ENCODE measurements around the gene BCDIN3D. TPM values are rescaled to one million over a fixed set of nuclear protein-coding genes. Genes with fewer than 3 reads are reported as not detected.

Gene BCDIN3D
- polyA plus RNA-seq, 1 donor (not counting 4 experiments of a cell fraction or from before 2014, with no cell fraction given), result 3.7 TPM

GRCh38 chr12:49800421-49801140, 42.3 kb downstream of the BCDIN3D start:
- H3K9me3 ChIP-seq (ENCODE audit: control insufficient read depth, low read depth, low read length), result no peaks in the 10 kb centered on the region
- H3K27ac ChIP-seq (ENCODE audit: control insufficient read depth, insufficient read depth, low read length), result no peak overlapping the region
- no peaks in the 10 kb centered on the region for H3K79me2 ChIP-seq (ENCODE audit: control insufficient read depth, insufficient read depth, low read length)
- no peaks in the 10 kb centered on the region for H3K4me1 ChIP-seq (ENCODE audit: control insufficient read depth, extremely low read depth, insufficient read depth, low read length)
- no peak for TF ChIP-seq EZH2 (IDR thresholded peaks at IDR 0.05; ENCODE audit: low read length)
- no peak for TF ChIP-seq CTCF (optimal IDR thresholded peaks at IDR 0.05 in 1 of 3, IDR thresholded peaks at IDR 0.05 in 1 of 3, conservative IDR thresholded peaks at IDR 0.05 in 1 of 3; ENCODE audit: extremely low read depth in 1 of 3, insufficient read depth in 2 of 3, low read length in 3 of 3)
- no peak overlapping the region for H3K4me3 ChIP-seq (ENCODE audit: control insufficient read depth in 2 of 3, extremely low read depth in 1 of 3, insufficient read depth in 2 of 3, low read depth in 1 of 3, low read length in 3 of 3)
- no peak for DNase-seq (ENCODE audit: low read depth, low spot score)
- peaks cover 20 to 57% of the 10 kb centered on the region in 2 experiments for H3K36me3 ChIP-seq (ENCODE audit: control insufficient read depth in 2 of 2, extremely low read depth in 1 of 2, insufficient read depth in 2 of 2, low read length in 2 of 2)
- peaks cover 5% of the 10 kb centered on the region for H4K20me1 ChIP-seq (ENCODE audit: control insufficient read depth, extremely low read depth, insufficient read depth, low read length)
- no peak for FAIRE-seq
- no peaks in the 10 kb centered on the region for H3K27me3 ChIP-seq (ENCODE audit: control insufficient read depth, extremely low read depth, insufficient read depth, low read length)
- no peaks in the 10 kb centered on the region for H3K9me1 ChIP-seq (ENCODE audit: control insufficient read depth, extremely low read depth, insufficient read depth, low read length)
- no peak overlapping the region for H2AFZ ChIP-seq (ENCODE audit: control insufficient read depth, low read length)
- dilution Hi-C loops (cut with MboI; ENCODE audit: extremely low pct_ligation_motif_present, low sequenced_read_pairs), result no loop called here
- no peak overlapping the region for H3K9ac ChIP-seq (ENCODE audit: control insufficient read depth, extremely low read depth, insufficient read depth, low read length)
- H3K4me2 ChIP-seq (ENCODE audit: control insufficient read depth, extremely low read depth, insufficient read depth, low read depth, low read length), result no peak overlapping the region

- DNase-seq (ENCODE audit: low read depth, low spot score) (no peak), FAIRE-seq (no peak)
- Histone ChIP-seq H3K9me3 (ENCODE audit: control insufficient read depth, low read depth, low read length) (no peaks in the 10 kb centered on the region), H3K79me2 (ENCODE audit: control insufficient read depth, insufficient read depth, low read length) (no peaks in the 10 kb centered on the region), H3K9me1 (ENCODE audit: control insufficient read depth, extremely low read depth, insufficient read depth, low read length) (no peaks in the 10 kb centered on the region), H3K4me2 (ENCODE audit: control insufficient read depth, extremely low read depth, insufficient read depth, low read depth, low read length) (no peak overlapping the region), H3K36me3 (ENCODE audit: control insufficient read depth in 2 of 2, extremely low read depth in 1 of 2, insufficient read depth in 2 of 2, low read length in 2 of 2) (peaks cover 20 to 57% of the 10 kb centered on the region in 2 experiments), H2AFZ (ENCODE audit: control insufficient read depth, low read length) (no peak overlapping the region), H3K4me3 (ENCODE audit: control insufficient read depth in 2 of 3, extremely low read depth in 1 of 3, insufficient read depth in 2 of 3, low read depth in 1 of 3, low read length in 3 of 3) (no peak overlapping the region), H3K27ac (ENCODE audit: control insufficient read depth, insufficient read depth, low read length) (no peak overlapping the region), H3K4me1 (ENCODE audit: control insufficient read depth, extremely low read depth, insufficient read depth, low read length) (no peaks in the 10 kb centered on the region), H3K27me3 (ENCODE audit: control insufficient read depth, extremely low read depth, insufficient read depth, low read length) (no peaks in the 10 kb centered on the region), H3K9ac (ENCODE audit: control insufficient read depth, extremely low read depth, insufficient read depth, low read length) (no peak overlapping the region), H4K20me1 (ENCODE audit: control insufficient read depth, extremely low read depth, insufficient read depth, low read length) (peaks cover 4% of the 10 kb centered on the region)
- TF ChIP-seq CTCF (optimal IDR thresholded peaks at IDR 0.05 in 1 of 3, IDR thresholded peaks at IDR 0.05 in 1 of 3, conservative IDR thresholded peaks at IDR 0.05 in 1 of 3; ENCODE audit: extremely low read depth in 1 of 3, insufficient read depth in 2 of 3, low read length in 3 of 3) (no peak), EZH2 (IDR thresholded peaks at IDR 0.05; ENCODE audit: low read length) (no peak)
- dilution Hi-C loops (cut with MboI; ENCODE audit: extremely low pct_ligation_motif_present, low sequenced_read_pairs), result no loop called here
Measured at GRCh38 chr12:49798934-49799333, 44.0 kb downstream of the BCDIN3D start.

Data from keratinocyte (primary cell).